B cell (primary cell): ENCODE data around the gene LRG1.

Source experiments
- CTCF ChIP-seq: fragments of 200-600 bp; IDR thresholded peaks from one replicate; pipeline ENCODE4 v1.8.0; 2022; ENCODE audit warnings: antibody characterized with exemption, mild to moderate bottlenecking
- EZH2 ChIP-seq: IDR thresholded peaks from 2 replicates; pipeline ENCODE4 v1.6.1; 2012; ENCODE audit warnings: borderline replicate concordance, low read depth, mild to moderate bottlenecking, moderate library complexity, low read length; ENCODE audit not compliant: insufficient read depth, poor library complexity, severe bottlenecking

GRCh38 chr19:4531562-4532165, 8.2 kb downstream of the LRG1 start:
- no peak for TF ChIP-seq EZH2
- TF ChIP-seq CTCF = no peak
